HepG2 (cell line): Measurements from ENCODE around the gene BCAS1.

Source experiments
- ASH2L ChIP-seq: fragments of 300-600, 200-600 bp; sonication (generic); IDR thresholded peaks from 2 replicates; pipeline ENCODE4 v1.7.0; 2017; ENCODE audit warnings: low read depth, mild to moderate bottlenecking, moderate library complexity, mixed read lengths, low read length; ENCODE audit not compliant: insufficient read length
- ATF7 ChIP-seq, 2 experiments: fragments of 450-650 bp in 1 of 2; sonication (generic) in 1 of 2; formaldehyde crosslinking in 1 of 2; IDR thresholded peaks; 2 replicates each; pipeline versions ENCODE4 v1.4.0 to v1.6.1; 2016 to 2020; ENCODE audit warnings: antibody characterized with exemption in 1 of 2, mild to moderate bottlenecking in 1 of 2, missing genetic modification reagents in 1 of 2
- MYC ChIP-seq: sonication (generic); formaldehyde crosslinking; IDR thresholded peaks from 2 replicates; pipeline ENCODE4 v1.9.0; 2021; ENCODE audit warnings: missing genetic modification reagents, borderline replicate concordance
- NFE2L1 ChIP-seq: sonication (generic); formaldehyde crosslinking; IDR thresholded peaks from 2 replicates; pipeline ENCODE4 v1.4.0; 2020; ENCODE audit warnings: missing genetic modification reagents, mild to moderate bottlenecking, borderline replicate concordance
- NR2C2 ChIP-seq: sonication (generic); formaldehyde crosslinking; IDR thresholded peaks from 2 replicates; pipeline ENCODE4 v1.4.0; 2020; ENCODE audit warnings: missing genetic modification reagents, mild to moderate bottlenecking, moderate library complexity, borderline replicate concordance
- PAF1 ChIP-seq: IDR thresholded peaks from 2 replicates; pipeline ENCODE4 v1.6.1; 2016; ENCODE audit warnings: missing genetic modification reagents, missing compliant biosample characterization
- SP2 ChIP-seq: sonication (generic); formaldehyde crosslinking; IDR thresholded peaks from 2 replicates; pipeline ENCODE4 v1.5.1; 2020; ENCODE audit warnings: mild to moderate bottlenecking, missing genetic modification reagents
- ZBTB43 ChIP-seq: sonication (generic); formaldehyde crosslinking; conservative IDR thresholded peaks from 2 replicates; pipeline ENCODE4 v1.4.0; 2020; ENCODE audit warnings: missing genetic modification reagents
- ZNF274 ChIP-seq: sonication (generic); formaldehyde crosslinking; IDR thresholded peaks from 2 replicates; pipeline ENCODE4 v1.5.1; 2020; ENCODE audit warnings: mild to moderate bottlenecking, missing genetic modification reagents
- ZNF75D ChIP-seq: sonication (generic); formaldehyde crosslinking; IDR thresholded peaks from 2 replicates; pipeline ENCODE4 v1.8.1; 2023; ENCODE audit warnings: missing genetic modification reagents, mild to moderate bottlenecking, borderline replicate concordance
- ZNF792 ChIP-seq: IDR thresholded peaks from 2 replicates; pipeline ENCODE4 v1.6.1; 2016
- TF ChIP-seq, protein P1 (sequence below): sonication (generic); formaldehyde crosslinking; IDR thresholded peaks from 2 replicates; pipeline ENCODE4 v1.4.0; 2020; ENCODE audit warnings: missing genetic modification reagents
- TF ChIP-seq, protein P2 (sequence below): sonication (generic); formaldehyde crosslinking; IDR thresholded peaks from 2 replicates; pipeline ENCODE4 v1.4.0; 2020; ENCODE audit warnings: missing genetic modification reagents; ENCODE audit errors: not compliant biosample characterization
- TF ChIP-seq, protein P3 (sequence below): sonication (generic); formaldehyde crosslinking; IDR thresholded peaks from 2 replicates; pipeline ENCODE4 v1.5.0; 2020; ENCODE audit warnings: mild to moderate bottlenecking, missing genetic modification reagents, moderate library complexity

GRCh38 chr20:53907968-53908751 lies 162.2 kb downstream of the BCAS1 start:
- TF ChIP-seq ASH2L (no peak), MYC (CRISPR knock-in tag) (no peak), ZNF75D (CRISPR knock-in tag) (no peak), ZBTB43 (CRISPR knock-in tag) (no peak), ZNF274 (CRISPR knock-in tag) (no peak), NR2C2 (no peak), ATF7 (IDR thresholded peaks at IDR 0.05) (no peak), ATF7 (CRISPR knock-in tag; IDR thresholded peaks at IDR 0.05) (no peak), PAF1 (CRISPR knock-in tag) (no peak), ZNF792 (no peak), SP2 (CRISPR knock-in tag) (no peak), NFE2L1 (CRISPR knock-in tag) (no peak)
- TF ChIP-seq, protein P1, sequence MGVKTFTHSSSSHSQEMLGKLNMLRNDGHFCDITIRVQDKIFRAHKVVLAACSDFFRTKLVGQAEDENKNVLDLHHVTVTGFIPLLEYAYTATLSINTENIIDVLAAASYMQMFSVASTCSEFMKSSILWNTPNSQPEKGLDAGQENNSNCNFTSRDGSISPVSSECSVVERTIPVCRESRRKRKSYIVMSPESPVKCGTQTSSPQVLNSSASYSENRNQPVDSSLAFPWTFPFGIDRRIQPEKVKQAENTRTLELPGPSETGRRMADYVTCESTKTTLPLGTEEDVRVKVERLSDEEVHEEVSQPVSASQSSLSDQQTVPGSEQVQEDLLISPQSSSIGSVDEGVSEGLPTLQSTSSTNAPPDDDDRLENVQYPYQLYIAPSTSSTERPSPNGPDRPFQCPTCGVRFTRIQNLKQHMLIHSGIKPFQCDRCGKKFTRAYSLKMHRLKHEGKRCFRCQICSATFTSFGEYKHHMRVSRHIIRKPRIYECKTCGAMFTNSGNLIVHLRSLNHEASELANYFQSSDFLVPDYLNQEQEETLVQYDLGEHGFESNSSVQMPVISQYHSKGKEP (CRISPR knock-in tag) = no peak
- TF ChIP-seq, protein P2, sequence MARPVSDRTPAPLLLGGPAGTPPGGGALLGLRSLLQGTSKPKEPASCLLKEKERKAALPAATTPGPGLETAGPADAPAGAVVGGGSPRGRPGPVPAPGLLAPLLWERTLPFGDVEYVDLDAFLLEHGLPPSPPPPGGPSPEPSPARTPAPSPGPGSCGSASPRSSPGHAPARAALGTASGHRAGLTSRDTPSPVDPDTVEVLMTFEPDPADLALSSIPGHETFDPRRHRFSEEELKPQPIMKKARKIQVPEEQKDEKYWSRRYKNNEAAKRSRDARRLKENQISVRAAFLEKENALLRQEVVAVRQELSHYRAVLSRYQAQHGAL = no peak
- TF ChIP-seq, protein P3, sequence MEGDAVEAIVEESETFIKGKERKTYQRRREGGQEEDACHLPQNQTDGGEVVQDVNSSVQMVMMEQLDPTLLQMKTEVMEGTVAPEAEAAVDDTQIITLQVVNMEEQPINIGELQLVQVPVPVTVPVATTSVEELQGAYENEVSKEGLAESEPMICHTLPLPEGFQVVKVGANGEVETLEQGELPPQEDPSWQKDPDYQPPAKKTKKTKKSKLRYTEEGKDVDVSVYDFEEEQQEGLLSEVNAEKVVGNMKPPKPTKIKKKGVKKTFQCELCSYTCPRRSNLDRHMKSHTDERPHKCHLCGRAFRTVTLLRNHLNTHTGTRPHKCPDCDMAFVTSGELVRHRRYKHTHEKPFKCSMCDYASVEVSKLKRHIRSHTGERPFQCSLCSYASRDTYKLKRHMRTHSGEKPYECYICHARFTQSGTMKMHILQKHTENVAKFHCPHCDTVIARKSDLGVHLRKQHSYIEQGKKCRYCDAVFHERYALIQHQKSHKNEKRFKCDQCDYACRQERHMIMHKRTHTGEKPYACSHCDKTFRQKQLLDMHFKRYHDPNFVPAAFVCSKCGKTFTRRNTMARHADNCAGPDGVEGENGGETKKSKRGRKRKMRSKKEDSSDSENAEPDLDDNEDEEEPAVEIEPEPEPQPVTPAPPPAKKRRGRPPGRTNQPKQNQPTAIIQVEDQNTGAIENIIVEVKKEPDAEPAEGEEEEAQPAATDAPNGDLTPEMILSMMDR (CRISPR knock-in tag) = no peak
